ENCODE data around the gene PRODH. TPM values are rescaled to one million over a fixed set of nuclear protein-coding genes. Genes with fewer than 3 reads are reported as not detected.
"Not testable (repeated sequence)": the region's sequence is repeated elsewhere in the genome, so short reads cannot be mapped to it uniquely, and the experiment has no call there.

PRODH gene
- total and polyA plus RNA-seq, 12 donors, result 1.2 to 23.7 (median 6.4) TPM

DNA sequence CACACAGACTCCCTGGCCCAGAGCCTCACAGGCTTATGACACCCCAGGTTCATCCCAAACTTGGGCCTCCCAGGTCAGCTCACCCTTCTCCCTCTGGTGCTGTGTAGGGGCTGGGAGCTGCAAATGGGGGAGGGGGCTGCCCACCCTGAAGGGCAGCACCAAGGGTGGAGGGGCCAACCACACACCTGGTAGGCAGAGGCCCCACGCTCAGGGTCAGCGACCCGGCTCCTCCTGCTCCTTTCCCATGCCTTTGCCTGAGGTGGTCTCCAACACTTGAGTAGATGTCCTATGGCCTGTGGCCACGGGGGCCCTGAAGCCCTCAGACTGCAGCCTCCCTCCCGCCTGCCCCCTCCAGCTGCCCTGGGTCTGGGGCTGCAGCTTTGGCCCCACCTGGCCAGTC is 26.5 kb downstream of the PRODH start:
- Histone ChIP-seq H3K27ac (no peak overlapping the region), H3K36me3 (no peaks in the 10 kb centered on the region), H3K4me3 (no peak overlapping the region), H3K9me3 (no peaks in the 10 kb centered on the region), H3K27me3 (no peaks in the 10 kb centered on the region), H3K4me1 (no peaks in the 10 kb centered on the region)
- TF ChIP-seq, protein P1, sequence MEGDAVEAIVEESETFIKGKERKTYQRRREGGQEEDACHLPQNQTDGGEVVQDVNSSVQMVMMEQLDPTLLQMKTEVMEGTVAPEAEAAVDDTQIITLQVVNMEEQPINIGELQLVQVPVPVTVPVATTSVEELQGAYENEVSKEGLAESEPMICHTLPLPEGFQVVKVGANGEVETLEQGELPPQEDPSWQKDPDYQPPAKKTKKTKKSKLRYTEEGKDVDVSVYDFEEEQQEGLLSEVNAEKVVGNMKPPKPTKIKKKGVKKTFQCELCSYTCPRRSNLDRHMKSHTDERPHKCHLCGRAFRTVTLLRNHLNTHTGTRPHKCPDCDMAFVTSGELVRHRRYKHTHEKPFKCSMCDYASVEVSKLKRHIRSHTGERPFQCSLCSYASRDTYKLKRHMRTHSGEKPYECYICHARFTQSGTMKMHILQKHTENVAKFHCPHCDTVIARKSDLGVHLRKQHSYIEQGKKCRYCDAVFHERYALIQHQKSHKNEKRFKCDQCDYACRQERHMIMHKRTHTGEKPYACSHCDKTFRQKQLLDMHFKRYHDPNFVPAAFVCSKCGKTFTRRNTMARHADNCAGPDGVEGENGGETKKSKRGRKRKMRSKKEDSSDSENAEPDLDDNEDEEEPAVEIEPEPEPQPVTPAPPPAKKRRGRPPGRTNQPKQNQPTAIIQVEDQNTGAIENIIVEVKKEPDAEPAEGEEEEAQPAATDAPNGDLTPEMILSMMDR (IDR thresholded peaks at IDR 0.05), result no peak
- intact Hi-C loops (cut with DNase I), result no loop called here
- ATAC-seq (no peak), DNase-seq (no peak)
- 100% methylated on average over 2 to 3 of the region's 5 CpGs for WGBS, 2 donors

DNA sequence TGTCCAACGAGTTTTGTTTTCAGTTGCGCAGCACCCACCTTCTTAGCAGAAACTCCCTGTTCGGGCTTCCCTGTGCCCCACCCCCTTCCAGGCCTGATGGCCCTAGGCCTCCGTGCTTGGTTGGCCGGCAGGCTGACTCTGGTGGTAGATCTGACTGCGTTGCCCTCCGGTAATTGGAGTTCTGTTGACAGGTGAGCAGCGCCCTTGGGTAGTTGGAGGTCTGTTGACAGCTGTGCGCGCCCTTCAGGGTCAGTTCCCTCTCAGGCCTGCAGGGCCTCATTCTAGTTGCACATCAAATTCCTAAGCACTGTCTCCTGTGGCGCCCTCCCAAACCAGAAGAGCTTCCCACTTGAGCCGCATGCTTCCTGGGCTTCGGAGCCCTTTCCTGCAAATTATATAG is 29.2 kb downstream of the PRODH start:
- ATAC-seq (peak; percentile 2 to 42 (median 26)), DNase-seq (no peak)
- intact Hi-C loops (cut with DNase I), result no loop called here
- H3K9me3 ChIP-seq, result no peaks in the 10 kb centered on the region
- no peaks in the 10 kb centered on the region for H3K4me1 ChIP-seq
- no peak overlapping the region for H3K4me3 ChIP-seq
- TF ChIP-seq, protein P1 (IDR thresholded peaks at IDR 0.05), result no peak
- H3K27ac ChIP-seq, result no peak overlapping the region
- no peaks in the 10 kb centered on the region for H3K27me3 ChIP-seq
- 43 to 54% methylated on average over 6 to 7 of the region's 13 CpGs for WGBS, 2 donors
- H3K36me3 ChIP-seq, result no peaks in the 10 kb centered on the region

DNA sequence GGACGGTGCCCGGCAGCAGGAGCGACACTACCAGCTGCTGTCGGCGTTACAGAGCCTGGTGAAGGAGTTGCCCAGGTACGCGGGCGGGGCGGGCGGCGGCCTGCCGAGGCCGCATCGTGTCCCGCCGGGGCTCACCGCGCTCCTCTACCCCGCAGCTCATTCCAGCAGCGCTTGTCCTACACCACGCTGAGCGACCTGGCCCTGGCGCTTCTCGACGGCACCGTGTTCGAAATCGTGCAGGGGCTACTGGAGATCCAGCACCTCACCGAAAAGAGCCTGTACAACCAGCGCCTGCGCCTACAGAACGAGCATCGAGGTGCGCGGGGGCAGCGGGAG is 29.7 kb downstream of the PRODH start:
- H3K36me3 ChIP-seq; H3K4me1 ChIP-seq; H3K27ac ChIP-seq; intact Hi-C loops (cut with DNase I); H3K4me3 ChIP-seq; H3K27me3 ChIP-seq; H3K9me3 ChIP-seq; DNase-seq: not testable (repeated sequence)
- peak; percentile 14 to 67 (median 28) for ATAC-seq
- WGBS, 2 donors, result no CpG with 5 or more reads among the region's 36 CpGs

DNA sequence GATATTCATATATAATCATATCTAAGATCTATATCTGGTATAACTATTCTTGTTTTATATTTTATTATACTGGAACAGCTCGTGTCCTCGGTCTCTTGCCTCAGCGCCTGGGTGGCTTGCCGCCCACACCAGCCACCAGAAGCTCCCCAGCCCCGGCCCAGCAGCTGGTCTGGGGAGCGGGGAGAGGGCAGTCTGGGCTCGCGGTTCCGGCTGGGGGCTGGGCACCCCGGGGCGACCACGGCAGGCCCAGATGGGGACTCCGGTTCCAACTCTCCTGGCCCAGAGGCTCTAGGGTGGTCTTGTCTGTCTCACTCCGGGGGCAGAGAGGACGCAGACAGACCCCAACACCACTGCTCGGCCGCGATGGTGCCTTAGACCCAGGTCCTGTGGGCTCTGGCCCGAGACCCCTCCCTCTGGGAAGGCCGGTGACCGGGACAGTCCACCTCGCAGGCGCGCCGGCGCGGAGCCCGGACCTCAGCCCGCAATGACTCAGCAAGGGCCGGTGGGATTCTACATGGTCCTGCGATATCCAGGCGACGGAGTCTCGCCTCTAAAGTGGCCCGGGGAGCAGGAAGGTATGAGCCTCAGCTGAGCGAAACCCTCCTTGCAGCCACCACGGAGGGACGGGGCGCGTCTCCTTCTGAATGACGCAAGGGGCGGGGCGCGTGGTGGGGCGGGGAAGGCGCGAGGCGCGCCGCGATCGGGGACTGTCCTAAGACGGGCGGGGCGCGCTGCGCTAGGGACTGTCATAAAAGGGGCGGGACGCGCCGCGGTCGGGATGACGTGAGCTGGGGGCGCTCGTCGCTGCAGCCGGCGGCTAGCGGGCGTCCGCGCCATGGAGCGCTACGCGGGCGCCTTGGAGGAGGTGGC is 30.3 kb downstream of the PRODH start, which contains the start of gene DGCR6:
DGCR6 (plus strand) TSS at position 781 of the 870 bp plus-strand sequence; CDS start at position 836, 55 bp downstream.
- ATAC-seq (peak; percentile 96 to 98 (median 97)), DNase-seq (no peak)
- H3K4me1 ChIP-seq, result no peaks in the 10 kb centered on the region
- WGBS, 2 donors, result 6 to 7% methylated on average over 3 to 7 of the region's 77 CpGs
- H3K4me3 ChIP-seq, result no peak within 1 kb of the TSS
- intact Hi-C loops (cut with DNase I), result no loop called here
- no peaks in the 10 kb centered on the region for H3K27me3 ChIP-seq
- TF ChIP-seq, protein P1 (IDR thresholded peaks at IDR 0.05), result no peak
- H3K36me3 ChIP-seq, result no peaks in the 10 kb centered on the region
- H3K27ac ChIP-seq, result no peak within 1 kb of the TSS
- no peaks in the 10 kb centered on the region for H3K9me3 ChIP-seq

DNA sequence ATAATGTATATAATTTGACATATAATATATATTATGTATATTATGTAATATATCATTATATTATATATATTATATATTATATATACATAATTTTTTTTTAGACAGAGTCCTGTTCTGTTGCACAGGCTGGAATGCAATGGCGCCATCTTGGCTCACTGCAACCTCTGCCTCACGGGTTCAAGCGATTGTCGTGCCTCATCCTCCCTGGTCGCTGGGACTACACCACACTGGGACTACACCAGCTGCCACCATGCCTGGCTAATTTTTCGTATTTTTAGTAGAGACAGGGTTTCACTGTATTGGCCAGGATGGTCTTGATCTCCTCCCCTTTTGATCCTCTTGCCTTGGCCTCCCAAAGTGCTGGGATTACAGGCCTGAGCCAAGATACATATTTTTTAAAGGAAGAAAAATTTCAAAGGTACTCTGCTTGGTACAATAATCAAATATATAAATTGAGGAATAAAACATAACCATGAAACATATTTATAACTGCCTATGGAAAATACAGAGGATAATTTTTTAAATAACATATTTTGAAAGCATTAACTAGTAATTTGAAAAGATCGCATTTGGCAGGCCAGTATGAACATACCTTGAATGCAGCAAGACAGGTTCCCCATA is 39.9 kb downstream of the PRODH start:
- DNase-seq; ATAC-seq; intact Hi-C loops (cut with DNase I); H3K4me1 ChIP-seq; H3K27ac ChIP-seq; H3K4me3 ChIP-seq; H3K36me3 ChIP-seq; H3K9me3 ChIP-seq; H3K27me3 ChIP-seq: not testable (repeated sequence)
- WGBS, 2 donors, result 86 to 87% methylated on average over 6 of the region's 7 CpGs

DNA sequence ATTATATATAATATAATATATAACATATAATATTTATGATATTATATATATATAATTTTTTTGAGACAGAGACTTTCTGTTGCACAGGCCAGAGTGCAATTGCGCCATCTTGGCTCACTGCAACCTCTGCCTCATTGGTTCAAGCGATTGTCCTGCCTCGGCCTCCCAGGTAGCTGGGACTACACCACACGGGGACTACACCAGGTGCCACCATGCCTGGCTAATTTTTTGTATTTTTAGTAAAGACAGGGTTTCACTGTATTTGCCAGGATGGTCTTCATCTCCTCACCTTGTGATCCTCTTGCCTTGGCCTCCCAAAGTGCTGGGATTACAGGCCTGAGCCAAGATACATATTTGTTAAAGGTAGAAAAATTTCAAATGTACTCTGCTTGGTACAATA is 42.3 kb downstream of the PRODH start:
- H3K4me3 ChIP-seq; ATAC-seq; H3K27me3 ChIP-seq; DNase-seq; H3K9me3 ChIP-seq; intact Hi-C loops (cut with DNase I); H3K27ac ChIP-seq; H3K36me3 ChIP-seq; H3K4me1 ChIP-seq: not testable (repeated sequence)
- whole genome bisulfite sequencing, 2 donors, result no CpG with 5 or more reads among the region's 4 CpGs

DNA sequence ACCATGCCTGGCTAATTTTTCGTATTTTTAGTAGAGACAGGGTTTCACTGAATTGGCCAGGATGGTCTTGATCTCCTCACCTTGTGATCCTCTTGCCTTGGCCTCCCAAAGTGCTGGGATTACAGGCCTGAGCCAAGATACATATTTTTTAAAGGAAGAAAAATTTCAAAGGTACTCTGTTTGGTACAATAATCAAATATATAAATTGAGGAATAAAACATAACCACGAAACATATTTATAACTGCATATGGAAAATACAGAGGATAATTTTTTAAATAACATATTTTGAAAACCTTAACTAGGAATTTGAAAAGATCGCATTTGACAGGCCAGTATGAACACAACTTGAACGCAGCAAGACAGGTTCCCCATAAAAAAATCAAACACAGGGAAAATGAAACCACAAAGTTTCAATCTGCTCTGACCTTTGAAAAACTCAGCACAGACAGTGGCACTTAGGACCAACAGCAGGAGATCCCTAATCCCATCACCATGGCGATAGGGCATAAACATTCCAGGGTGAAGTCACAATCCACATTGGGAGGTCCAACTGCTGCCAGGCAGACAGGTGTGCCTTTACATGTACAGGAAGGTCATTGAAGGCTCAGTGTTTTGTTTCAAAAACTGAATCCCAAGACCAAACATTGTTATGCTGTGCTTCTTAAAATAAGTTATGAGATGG is 45.4 kb downstream of the PRODH start:
- H3K9me3 ChIP-seq; H3K36me3 ChIP-seq; DNase-seq; H3K27ac ChIP-seq; H3K4me3 ChIP-seq; H3K4me1 ChIP-seq; intact Hi-C loops (cut with DNase I); H3K27me3 ChIP-seq: not testable (repeated sequence)
- peak in 2 of 8 donors; percentile 61 to 63 for ATAC-seq
- WGBS, 2 donors, result no CpG with 5 or more reads among the region's 5 CpGs
